ENCODE results near the gene TLDC2. TPM values are rescaled to one million over a fixed set of nuclear protein-coding genes. Genes with fewer than 3 reads are reported as not detected.
"Not testable (repeated sequence)": the region's sequence is repeated elsewhere in the genome, so short reads cannot be mapped to it uniquely, and the experiment has no call there.

Gene TLDC2
- total RNA-seq, 1 donor from 2014 or later = under 0.01 TPM

- no peaks in the 10 kb centered on the region for H3K27me3 ChIP-seq (ENCODE audit: control insufficient read depth in 3 of 3, insufficient read depth in 3 of 3, low read length in 3 of 3)
- peaks cover 25 to 32% (median 27%) of the 10 kb centered on the region in 3 donors for H3K4me1 ChIP-seq (ENCODE audit: control insufficient read depth in 3 of 3, insufficient read depth in 3 of 3, low read length in 3 of 3)
- H3K4me3 ChIP-seq (ENCODE audit: low read length in 3 of 3) = no peak overlapping the region
- no peak overlapping the region for H3K9ac ChIP-seq (ENCODE audit: low read depth in 1 of 3, low read length in 3 of 3)
- H3K27ac ChIP-seq (ENCODE audit: low read depth, low read length) = no peak overlapping the region
- H3K36me3 ChIP-seq (ENCODE audit: control insufficient read depth in 3 of 3, insufficient read depth in 3 of 3, low read length in 3 of 3) = peaks cover 0 to 6% (median 0%) of the 10 kb centered on the region in 3 donors
- H3K9me3 ChIP-seq (ENCODE audit: control insufficient read depth in 3 of 3, low read length in 3 of 3) = no peaks in the 10 kb centered on the region
These were observed 39.2 kb upstream of the TLDC2 start for GRCh38 chr20:36836591-36837269.

- H3K36me3 ChIP-seq (ENCODE audit: control insufficient read depth in 3 of 3, insufficient read depth in 3 of 3, low read length in 3 of 3); H3K27me3 ChIP-seq (ENCODE audit: control insufficient read depth in 3 of 3, insufficient read depth in 3 of 3, low read length in 3 of 3); H3K9ac ChIP-seq (ENCODE audit: low read depth in 1 of 3, low read length in 3 of 3); H3K4me3 ChIP-seq (ENCODE audit: low read length in 3 of 3); H3K9me3 ChIP-seq (ENCODE audit: control insufficient read depth in 3 of 3, low read length in 3 of 3); H3K27ac ChIP-seq (ENCODE audit: low read depth, low read length): not testable (repeated sequence)
- H3K4me1 ChIP-seq (ENCODE audit: control insufficient read depth in 3 of 3, insufficient read depth in 3 of 3, low read length in 3 of 3) = peaks cover 11 to 18% (median 14%) of the 10 kb centered on the region in 3 donors
These were observed 37.6 kb upstream of the TLDC2 start for GRCh38 chr20:36838376-36838775.

- H3K4me3 ChIP-seq (ENCODE audit: low read length in 3 of 3) = no peak overlapping the region
- H3K36me3 ChIP-seq (ENCODE audit: control insufficient read depth in 3 of 3, insufficient read depth in 3 of 3, low read length in 3 of 3) = peaks cover 0 to 6% (median 0%) of the 10 kb centered on the region in 3 donors
- no peak overlapping the region for H3K27ac ChIP-seq (ENCODE audit: low read depth, low read length)
- no peak overlapping the region for H3K9ac ChIP-seq (ENCODE audit: low read depth in 1 of 3, low read length in 3 of 3)
- H3K27me3 ChIP-seq (ENCODE audit: control insufficient read depth in 3 of 3, insufficient read depth in 3 of 3, low read length in 3 of 3) = no peaks in the 10 kb centered on the region
- peaks cover 9 to 17% (median 11%) of the 10 kb centered on the region in 3 donors for H3K4me1 ChIP-seq (ENCODE audit: control insufficient read depth in 3 of 3, insufficient read depth in 3 of 3, low read length in 3 of 3)
- no peaks in the 10 kb centered on the region for H3K9me3 ChIP-seq (ENCODE audit: control insufficient read depth in 3 of 3, low read length in 3 of 3)
These were observed 36.8 kb upstream of the TLDC2 start for GRCh38 chr20:36839150-36839549.

- H3K4me3 ChIP-seq (ENCODE audit: low read length in 3 of 3); H3K9ac ChIP-seq (ENCODE audit: low read depth in 1 of 3, low read length in 3 of 3); H3K27me3 ChIP-seq (ENCODE audit: control insufficient read depth in 3 of 3, insufficient read depth in 3 of 3, low read length in 3 of 3); H3K9me3 ChIP-seq (ENCODE audit: control insufficient read depth in 3 of 3, low read length in 3 of 3); H3K36me3 ChIP-seq (ENCODE audit: control insufficient read depth in 3 of 3, insufficient read depth in 3 of 3, low read length in 3 of 3): not testable (repeated sequence)
- Histone ChIP-seq H3K27ac (ENCODE audit: low read depth, low read length) (peak overlapping the region; percentile 40), H3K4me1 (ENCODE audit: control insufficient read depth in 3 of 3, insufficient read depth in 3 of 3, low read length in 3 of 3) (peaks cover 7 to 15% (median 11%) of the 10 kb centered on the region in 3 donors)
These were observed 34.9 kb upstream of the TLDC2 start for GRCh38 chr20:36841030-36841429.

GRCh38 chr20:36845288-36845971 is 30.5 kb upstream of the TLDC2 start:
- H3K4me3 ChIP-seq (ENCODE audit: low read length in 3 of 3) = no peak overlapping the region
- peaks cover 24 to 27% (median 27%) of the 10 kb centered on the region in 3 donors for H3K4me1 ChIP-seq (ENCODE audit: control insufficient read depth in 3 of 3, insufficient read depth in 3 of 3, low read length in 3 of 3)
- H3K9me3 ChIP-seq (ENCODE audit: control insufficient read depth in 3 of 3, low read length in 3 of 3) = no peaks in the 10 kb centered on the region
- H3K27me3 ChIP-seq (ENCODE audit: control insufficient read depth in 3 of 3, insufficient read depth in 3 of 3, low read length in 3 of 3) = no peaks in the 10 kb centered on the region
- H3K9ac ChIP-seq (ENCODE audit: low read depth in 1 of 3, low read length in 3 of 3) = peak overlapping the region in 1 of 3 donors; percentile 16
- H3K27ac ChIP-seq (ENCODE audit: low read depth, low read length) = peak overlapping the region; percentile 44
- no peaks in the 10 kb centered on the region for H3K36me3 ChIP-seq (ENCODE audit: control insufficient read depth in 3 of 3, insufficient read depth in 3 of 3, low read length in 3 of 3)

- Histone ChIP-seq H3K27ac (ENCODE audit: low read depth, low read length) (peak overlapping the region; percentile 85), H3K9ac (ENCODE audit: low read depth in 1 of 3, low read length in 3 of 3) (no peak overlapping the region), H3K4me1 (ENCODE audit: control insufficient read depth in 3 of 3, insufficient read depth in 3 of 3, low read length in 3 of 3) (peaks cover 27 to 33% (median 31%) of the 10 kb centered on the region in 3 donors), H3K36me3 (ENCODE audit: control insufficient read depth in 3 of 3, insufficient read depth in 3 of 3, low read length in 3 of 3) (peaks cover 0 to 2% (median 0%) of the 10 kb centered on the region in 3 donors), H3K27me3 (ENCODE audit: control insufficient read depth in 3 of 3, insufficient read depth in 3 of 3, low read length in 3 of 3) (no peaks in the 10 kb centered on the region), H3K9me3 (ENCODE audit: control insufficient read depth in 3 of 3, low read length in 3 of 3) (no peaks in the 10 kb centered on the region), H3K4me3 (ENCODE audit: low read length in 3 of 3) (no peak overlapping the region)
These were observed 28.8 kb upstream of the TLDC2 start for GRCh38 chr20:36847009-36847709.

- no peak overlapping the region for H3K9ac ChIP-seq (ENCODE audit: low read depth in 1 of 3, low read length in 3 of 3)
- H3K36me3 ChIP-seq (ENCODE audit: control insufficient read depth in 3 of 3, insufficient read depth in 3 of 3, low read length in 3 of 3) = peaks cover 0 to 2% (median 0%) of the 10 kb centered on the region in 3 donors
- peaks cover 27 to 36% (median 35%) of the 10 kb centered on the region in 3 donors for H3K4me1 ChIP-seq (ENCODE audit: control insufficient read depth in 3 of 3, insufficient read depth in 3 of 3, low read length in 3 of 3)
- no peak overlapping the region for H3K4me3 ChIP-seq (ENCODE audit: low read length in 3 of 3)
- no peaks in the 10 kb centered on the region for H3K27me3 ChIP-seq (ENCODE audit: control insufficient read depth in 3 of 3, insufficient read depth in 3 of 3, low read length in 3 of 3)
- H3K9me3 ChIP-seq (ENCODE audit: control insufficient read depth in 3 of 3, low read length in 3 of 3) = no peaks in the 10 kb centered on the region
- peak overlapping the region; percentile 85 for H3K27ac ChIP-seq (ENCODE audit: low read depth, low read length)
These were observed 28.3 kb upstream of the TLDC2 start for GRCh38 chr20:36847710-36848040.

- Histone ChIP-seq H3K9me3 (ENCODE audit: control insufficient read depth in 3 of 3, low read length in 3 of 3) (no peaks in the 10 kb centered on the region), H3K36me3 (ENCODE audit: control insufficient read depth in 3 of 3, insufficient read depth in 3 of 3, low read length in 3 of 3) (peaks cover 0 to 2% (median 0%) of the 10 kb centered on the region in 3 donors), H3K4me3 (ENCODE audit: low read length in 3 of 3) (no peak overlapping the region), H3K9ac (ENCODE audit: low read depth in 1 of 3, low read length in 3 of 3) (peak overlapping the region in 2 of 3 donors; percentile 2 to 43), H3K27ac (ENCODE audit: low read depth, low read length) (peak overlapping the region; percentile 85), H3K27me3 (ENCODE audit: control insufficient read depth in 3 of 3, insufficient read depth in 3 of 3, low read length in 3 of 3) (no peaks in the 10 kb centered on the region), H3K4me1 (ENCODE audit: control insufficient read depth in 3 of 3, insufficient read depth in 3 of 3, low read length in 3 of 3) (peaks cover 29 to 35% (median 34%) of the 10 kb centered on the region in 3 donors)
These were observed 27.8 kb upstream of the TLDC2 start for GRCh38 chr20:36848078-36848660.

- no peak overlapping the region for H3K4me3 ChIP-seq (ENCODE audit: low read length in 3 of 3)
- peak overlapping the region; percentile 85 for H3K27ac ChIP-seq (ENCODE audit: low read depth, low read length)
- H3K9me3 ChIP-seq (ENCODE audit: control insufficient read depth in 3 of 3, low read length in 3 of 3) = no peaks in the 10 kb centered on the region
- H3K9ac ChIP-seq (ENCODE audit: low read depth in 1 of 3, low read length in 3 of 3) = peak overlapping the region in 1 of 3 donors; percentile 30
- peaks cover 31 to 37% (median 35%) of the 10 kb centered on the region in 3 donors for H3K4me1 ChIP-seq (ENCODE audit: control insufficient read depth in 3 of 3, insufficient read depth in 3 of 3, low read length in 3 of 3)
- H3K36me3 ChIP-seq (ENCODE audit: control insufficient read depth in 3 of 3, insufficient read depth in 3 of 3, low read length in 3 of 3) = peaks cover 0 to 4% (median 0%) of the 10 kb centered on the region in 3 donors
- H3K27me3 ChIP-seq (ENCODE audit: control insufficient read depth in 3 of 3, insufficient read depth in 3 of 3, low read length in 3 of 3) = no peaks in the 10 kb centered on the region
These were observed 27.3 kb upstream of the TLDC2 start for GRCh38 chr20:36848677-36849076.
